ENCODE results near the gene MTMR12.
A peak's percentile ranks its signal among the peaks of the same experiment; 100 is the strongest.

Gene MTMR12, protein sequence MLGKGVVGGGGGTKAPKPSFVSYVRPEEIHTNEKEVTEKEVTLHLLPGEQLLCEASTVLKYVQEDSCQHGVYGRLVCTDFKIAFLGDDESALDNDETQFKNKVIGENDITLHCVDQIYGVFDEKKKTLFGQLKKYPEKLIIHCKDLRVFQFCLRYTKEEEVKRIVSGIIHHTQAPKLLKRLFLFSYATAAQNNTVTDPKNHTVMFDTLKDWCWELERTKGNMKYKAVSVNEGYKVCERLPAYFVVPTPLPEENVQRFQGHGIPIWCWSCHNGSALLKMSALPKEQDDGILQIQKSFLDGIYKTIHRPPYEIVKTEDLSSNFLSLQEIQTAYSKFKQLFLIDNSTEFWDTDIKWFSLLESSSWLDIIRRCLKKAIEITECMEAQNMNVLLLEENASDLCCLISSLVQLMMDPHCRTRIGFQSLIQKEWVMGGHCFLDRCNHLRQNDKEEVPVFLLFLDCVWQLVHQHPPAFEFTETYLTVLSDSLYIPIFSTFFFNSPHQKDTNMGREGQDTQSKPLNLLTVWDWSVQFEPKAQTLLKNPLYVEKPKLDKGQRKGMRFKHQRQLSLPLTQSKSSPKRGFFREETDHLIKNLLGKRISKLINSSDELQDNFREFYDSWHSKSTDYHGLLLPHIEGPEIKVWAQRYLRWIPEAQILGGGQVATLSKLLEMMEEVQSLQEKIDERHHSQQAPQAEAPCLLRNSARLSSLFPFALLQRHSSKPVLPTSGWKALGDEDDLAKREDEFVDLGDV

GRCh38 chr5:32312595-32313332 lies at the start of gene MTMR12:
MTMR12 (minus strand) TSS chr5:32312939; CDS start chr5:32312838, 101 bp downstream.
- DNase-seq (ENCODE audit: low read depth in 4 of 4, low spot score in 1 of 4) = peak; percentile 99 to 100 (median 99)

DNA sequence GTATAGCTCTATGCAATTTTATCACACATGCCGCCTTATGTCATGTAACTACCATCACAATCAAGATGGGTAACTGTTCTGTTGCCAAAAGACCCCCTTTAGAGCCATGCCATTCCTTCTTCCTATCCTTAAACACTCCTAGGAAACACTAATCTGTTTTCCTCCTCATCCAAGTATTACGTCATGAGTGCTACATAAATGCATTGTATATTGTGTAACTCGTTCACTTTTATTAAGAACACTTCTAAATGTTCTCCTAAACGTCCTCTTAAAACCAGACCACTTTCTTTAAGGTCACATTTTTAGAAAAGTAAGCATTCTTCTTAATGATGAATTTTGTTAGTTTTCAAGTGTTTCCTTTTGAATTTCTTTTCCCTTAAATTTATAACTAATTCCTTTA lies 49.8 kb upstream of the MTMR12 start:
- no peak for DNase-seq (ENCODE audit: low read depth in 4 of 4, low spot score in 1 of 4)

DNA sequence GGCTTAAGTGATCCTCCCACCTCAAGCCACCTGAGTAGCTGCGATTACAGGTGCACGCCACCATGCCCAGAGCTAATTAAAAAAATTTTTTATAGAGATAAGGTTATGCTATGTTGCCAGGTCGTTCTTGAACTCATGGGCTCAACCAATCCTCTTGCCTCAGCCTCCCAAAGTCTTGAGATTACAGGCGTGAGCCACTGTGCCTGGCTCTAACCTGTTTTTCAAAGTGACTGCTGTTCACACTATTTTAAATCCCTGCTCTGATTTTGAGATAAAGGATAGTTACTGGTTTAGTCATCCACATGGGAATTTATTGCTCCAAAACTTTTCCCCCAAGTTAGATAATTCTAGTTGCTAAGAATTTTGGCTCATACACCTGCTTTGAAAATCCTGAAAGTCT lies 48.2 kb upstream of the MTMR12 start:
- no peak for DNase-seq (ENCODE audit: low read depth in 4 of 4, low spot score in 1 of 4)

DNA sequence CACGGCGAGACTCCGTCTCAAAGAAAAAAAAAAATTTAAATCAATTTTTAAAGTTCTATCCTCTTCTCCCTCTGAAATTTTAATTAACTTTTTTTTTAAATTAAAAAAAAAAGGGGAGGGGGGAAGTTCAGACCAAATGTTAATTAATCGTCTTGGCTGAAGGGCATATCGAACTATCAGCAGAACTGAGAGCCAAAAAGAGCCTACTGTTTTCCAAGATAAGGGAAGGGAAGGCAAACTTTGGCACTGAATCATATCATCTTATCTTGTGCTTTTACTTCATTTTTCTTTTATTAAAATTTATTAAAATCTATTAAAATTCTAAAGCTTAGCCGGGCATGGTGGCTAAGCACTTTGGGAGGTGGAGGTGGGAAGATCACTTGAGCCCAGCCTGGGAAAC lies 45.9 kb upstream of the MTMR12 start:
- no peak for DNase-seq (ENCODE audit: low read depth in 4 of 4, low spot score in 1 of 4)

- DNase-seq (ENCODE audit: low read depth in 4 of 4, low spot score in 1 of 4) = no peak
These were observed 44.9 kb upstream of the MTMR12 start for GRCh38 chr5:32357658-32358057.

DNA sequence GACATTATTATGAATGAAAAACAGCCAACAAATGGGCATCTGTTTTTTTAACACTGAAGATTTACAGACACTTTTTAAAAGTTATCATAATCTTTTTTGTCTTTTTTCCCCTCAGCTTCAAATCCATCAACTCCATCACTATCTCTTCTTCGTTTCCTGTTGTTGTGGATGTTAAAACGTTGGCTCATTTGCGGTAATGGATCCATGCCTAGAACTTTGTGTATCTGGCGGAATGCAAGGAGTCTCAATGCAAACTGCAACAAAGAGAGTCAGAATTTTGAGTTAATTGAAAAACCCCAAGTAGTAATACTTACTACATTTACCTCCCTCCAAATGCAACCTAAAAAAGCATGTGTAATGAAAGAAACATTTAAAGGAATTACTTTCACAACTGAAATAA lies 42.9 kb upstream of the MTMR12 start:
- DNase-seq (ENCODE audit: low read depth in 4 of 4, low spot score in 1 of 4) = no peak

- no peak for DNase-seq (ENCODE audit: low read depth in 4 of 4, low spot score in 1 of 4)
These were observed 40.7 kb upstream of the MTMR12 start for GRCh38 chr5:32353420-32353819.

- no peak for DNase-seq (ENCODE audit: low read depth in 4 of 4, low spot score in 1 of 4)
These were observed 39.9 kb upstream of the MTMR12 start for GRCh38 chr5:32352685-32353084.

DNA sequence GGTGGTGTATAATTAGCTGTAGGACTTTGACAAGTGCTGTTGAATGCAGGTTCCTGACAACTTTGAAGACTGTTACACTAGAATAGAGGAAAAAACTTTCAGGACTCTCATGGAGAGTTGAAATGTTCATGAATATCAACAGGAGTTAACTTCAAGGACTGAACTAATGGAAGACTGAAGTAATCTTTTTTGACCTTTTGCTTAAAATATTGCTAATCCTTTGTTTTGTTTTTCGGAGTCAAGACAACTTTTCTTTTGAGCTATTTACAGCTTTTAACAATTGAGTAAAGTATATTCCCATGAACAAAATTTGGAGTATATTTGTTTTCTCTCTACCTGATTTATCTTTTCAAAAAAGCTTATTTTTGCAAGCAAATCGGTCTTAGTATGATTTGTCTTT lies 34.1 kb upstream of the MTMR12 start:
- no peak for DNase-seq (ENCODE audit: low read depth in 4 of 4, low spot score in 1 of 4)

DNA sequence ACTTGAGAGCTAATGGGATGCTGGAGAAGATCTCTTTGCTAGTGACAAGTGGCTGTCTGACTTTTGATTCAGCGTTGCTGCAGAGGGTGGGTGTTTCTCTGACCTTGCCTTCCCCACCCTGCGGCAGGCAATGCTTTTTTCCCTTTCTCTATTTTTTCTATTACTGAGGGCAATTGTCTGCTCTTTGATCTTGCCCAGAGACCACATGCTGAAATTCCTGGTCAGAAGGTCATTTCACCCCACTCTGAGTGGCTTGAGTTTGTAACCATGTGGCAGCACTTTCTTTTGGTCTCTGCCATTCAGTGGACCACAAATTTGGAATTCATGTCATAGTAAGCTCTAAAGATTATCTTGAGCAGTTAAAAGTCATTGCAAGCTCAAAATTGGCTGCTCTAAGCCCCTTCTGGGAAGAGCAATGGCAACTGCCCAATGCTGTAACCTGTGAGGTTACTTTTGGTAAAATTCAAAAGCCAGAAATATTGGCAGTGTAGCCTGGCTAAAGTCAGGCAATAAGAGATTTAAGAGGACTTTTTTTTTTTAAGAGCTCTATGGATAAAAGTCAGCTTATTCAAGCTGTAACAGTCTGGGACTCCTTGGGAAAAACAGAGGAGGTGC lies 30.4 kb upstream of the MTMR12 start:
- no peak for DNase-seq (ENCODE audit: low read depth in 4 of 4, low spot score in 1 of 4)

DNA sequence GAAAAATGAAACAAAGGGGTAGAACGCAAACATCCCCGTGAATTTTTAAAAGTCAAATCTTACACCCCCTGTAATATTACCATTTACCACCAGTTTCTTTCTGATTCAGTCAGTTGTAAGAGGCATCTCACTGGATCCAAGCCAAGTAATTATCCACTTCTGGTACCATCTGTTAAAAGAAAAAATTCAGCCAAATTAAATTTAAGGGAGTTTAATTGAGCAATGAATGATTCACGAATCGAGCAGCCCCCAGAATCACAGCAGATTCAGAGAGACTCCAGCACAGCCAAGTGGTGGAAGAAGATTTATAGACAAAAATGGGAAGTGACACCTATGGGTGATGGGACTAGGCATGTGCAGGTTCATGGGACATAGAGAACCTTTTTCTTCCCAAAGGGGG lies 29.9 kb upstream of the MTMR12 start:
- DNase-seq (ENCODE audit: low read depth in 4 of 4, low spot score in 1 of 4) = no peak

DNA sequence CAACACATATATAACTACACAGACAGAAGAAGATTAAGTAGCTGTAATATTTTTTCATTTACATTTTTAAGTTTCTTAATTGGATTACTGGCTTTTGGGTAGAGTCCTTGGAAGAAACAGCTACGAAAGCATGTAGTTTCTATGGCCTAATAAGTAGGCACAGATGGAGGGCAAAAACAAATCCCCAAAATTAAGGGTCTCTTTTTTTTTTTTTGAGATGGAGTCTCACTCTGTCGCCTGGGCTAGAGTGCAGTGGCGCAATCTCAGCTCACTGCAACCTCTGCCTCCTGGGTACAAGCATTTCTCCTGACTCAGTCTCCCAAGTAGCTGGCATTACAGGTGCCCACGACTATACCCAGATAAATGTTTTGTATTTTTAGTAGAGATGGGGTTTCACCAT lies 27.1 kb upstream of the MTMR12 start:
- DNase-seq (ENCODE audit: low read depth in 4 of 4, low spot score in 1 of 4) = no peak

DNA sequence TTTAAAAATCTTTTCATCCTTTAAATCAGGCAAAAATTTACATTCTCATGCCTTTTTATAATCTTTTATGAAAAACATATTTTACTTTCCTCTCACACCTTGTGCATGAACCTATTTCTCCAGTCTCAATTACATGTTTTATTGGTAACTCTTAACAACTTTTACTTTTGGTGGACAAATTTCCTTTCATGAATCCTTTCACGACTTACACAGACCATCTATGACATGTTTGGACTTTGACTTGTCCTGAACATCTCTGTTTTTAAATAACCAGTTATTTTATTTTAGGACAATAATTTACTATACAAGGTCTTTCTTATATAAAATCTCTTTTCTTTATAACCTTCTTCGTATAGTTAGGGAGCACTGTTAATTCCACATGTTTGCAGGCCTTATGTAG lies 26.5 kb upstream of the MTMR12 start:
- DNase-seq (ENCODE audit: low read depth in 4 of 4, low spot score in 1 of 4) = no peak

- DNase-seq (ENCODE audit: low read depth in 4 of 4, low spot score in 1 of 4) = no peak
These were observed 20.2 kb upstream of the MTMR12 start for GRCh38 chr5:32332966-32333365.

DNA sequence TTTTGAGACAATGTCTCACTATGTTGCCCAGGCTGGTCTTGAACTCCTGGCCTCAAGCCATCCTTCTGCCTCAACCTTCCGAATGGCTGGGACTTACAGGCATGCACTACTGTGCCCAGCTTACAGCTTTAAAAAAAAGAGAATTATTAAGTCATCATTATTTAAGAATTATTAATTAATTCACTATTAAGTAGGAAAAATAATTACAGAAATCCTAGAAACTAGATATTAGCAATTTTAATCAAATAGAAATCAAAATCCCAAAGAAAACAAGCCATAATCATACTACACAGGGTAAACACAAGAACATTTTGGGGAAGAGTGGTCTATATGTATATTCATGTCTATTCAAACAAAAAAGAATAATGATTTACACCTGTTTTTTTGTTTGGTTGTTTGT lies 19.6 kb upstream of the MTMR12 start:
- no peak for DNase-seq (ENCODE audit: low read depth in 4 of 4, low spot score in 1 of 4)

DNA sequence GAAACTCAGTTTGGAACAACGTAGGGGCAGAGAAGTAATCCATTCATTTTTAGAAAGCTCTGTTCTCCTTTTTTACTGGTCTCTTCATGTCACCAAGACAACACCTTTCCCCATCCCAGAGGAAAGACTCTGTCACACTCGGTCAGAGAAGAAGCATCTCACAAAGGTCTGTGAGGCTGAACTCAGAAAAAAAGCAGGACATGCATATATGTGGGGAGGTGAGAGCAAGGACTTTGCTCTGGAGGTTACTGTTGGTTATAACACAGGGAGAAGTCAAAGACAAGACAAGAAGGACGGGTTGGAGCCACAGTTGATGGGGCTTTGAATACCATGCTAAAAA lies 19.2 kb upstream of the MTMR12 start:
- DNase-seq (ENCODE audit: low read depth in 4 of 4, low spot score in 1 of 4) = no peak

DNA sequence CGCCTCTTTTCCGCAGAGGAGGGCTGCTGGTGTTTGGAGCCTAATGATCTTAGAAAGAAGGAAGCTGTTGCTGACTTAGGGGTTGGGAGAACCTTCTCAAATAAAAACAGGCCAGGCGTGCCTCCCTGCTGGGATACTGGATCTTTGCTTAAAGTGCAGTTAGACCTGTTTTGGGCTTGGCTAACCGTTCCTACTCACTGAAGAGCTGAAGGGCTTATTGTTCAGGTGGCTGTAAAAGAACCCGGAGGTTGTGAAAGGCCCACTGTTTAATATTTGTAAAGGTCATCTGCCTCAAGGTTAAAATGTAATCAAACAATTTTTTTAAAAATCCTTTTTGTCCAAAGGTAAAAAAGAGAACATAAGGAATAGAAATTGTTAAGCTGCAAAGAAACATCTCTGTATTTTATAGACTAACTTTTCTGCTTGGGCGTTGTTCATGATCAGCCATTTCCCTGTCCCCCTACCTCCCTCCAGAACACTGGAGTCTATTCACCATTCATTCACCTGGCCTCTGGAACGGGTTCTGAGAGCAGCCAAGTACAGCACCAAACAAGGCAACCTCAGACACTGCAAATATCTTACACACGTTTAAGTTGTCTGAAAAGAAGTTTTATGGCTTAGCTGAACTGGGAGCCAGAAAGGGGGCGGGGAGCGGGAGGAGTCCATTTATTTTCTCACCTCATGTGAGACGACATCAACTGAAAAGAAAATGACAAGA lies 18.6 kb upstream of the MTMR12 start:
- DNase-seq (ENCODE audit: low read depth in 4 of 4, low spot score in 1 of 4) = no peak

GRCh38 chr5:32330126-32330971 lies 17.6 kb upstream of the MTMR12 start:
- no peak for DNase-seq (ENCODE audit: low read depth in 4 of 4, low spot score in 1 of 4)

- peak in 3 of 4 experiments; percentile 21 to 28 (median 21) for DNase-seq (ENCODE audit: low read depth in 4 of 4, low spot score in 1 of 4)
These were observed 16.7 kb upstream of the MTMR12 start for GRCh38 chr5:32329395-32329834.

DNA sequence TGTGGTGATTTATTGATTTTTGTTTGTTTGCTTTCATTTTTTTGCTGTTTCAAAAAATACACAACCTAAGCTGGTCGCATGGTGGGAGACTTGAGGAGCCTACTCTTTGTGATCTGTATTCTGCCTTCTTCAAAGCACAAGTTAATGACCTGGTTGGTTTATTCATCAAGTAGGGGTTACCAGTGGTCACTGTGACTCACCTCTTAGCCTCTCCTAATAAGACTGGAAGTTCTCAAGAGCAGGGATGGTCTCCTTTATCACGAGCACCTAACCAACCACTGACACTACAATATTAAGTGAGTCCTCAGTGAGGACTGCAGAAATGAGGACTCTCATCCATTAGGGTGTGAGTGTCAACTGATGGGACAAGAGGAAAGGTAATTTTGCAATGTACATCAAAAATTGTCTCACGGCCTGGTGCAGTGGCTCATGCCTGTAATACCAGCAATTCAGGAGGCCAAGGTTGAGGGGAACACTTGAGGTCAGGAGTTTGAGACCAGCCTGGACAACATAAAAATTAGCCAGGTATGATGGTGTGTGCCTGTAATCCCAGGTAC lies 13.6 kb upstream of the MTMR12 start:
- no peak for DNase-seq (ENCODE audit: low read depth in 4 of 4, low spot score in 1 of 4)
